ENCODE results near the gene LARP1. TPM values are rescaled to one million over a fixed set of nuclear protein-coding genes. Genes with fewer than 3 reads are reported as not detected.

The LARP1 gene
- polyA plus RNA-seq (2011; rRNA removed) (87.0 and 136 TPM in 2 replicates), polyA plus RNA-seq (2017; fragmentation: RNase III; extraction: RNeasy Plus Mini Kit Qiagen cat#74134 plus additional on column Dnase treatment) (104 to 117 TPM (median 112 TPM) in 3 replicates), polyA minus RNA-seq (2011; rRNA and poly(A)+ RNA removed) (148 and 168 TPM in 2 replicates)
- polyA plus RNA-seq (2012; cell fraction: cytosol; rRNA removed), result 86.6 and 101 TPM in 2 replicates
- polyA plus RNA-seq (2012; cell fraction: nucleus; rRNA removed), result 131 and 145 TPM in 2 replicates

DNA sequence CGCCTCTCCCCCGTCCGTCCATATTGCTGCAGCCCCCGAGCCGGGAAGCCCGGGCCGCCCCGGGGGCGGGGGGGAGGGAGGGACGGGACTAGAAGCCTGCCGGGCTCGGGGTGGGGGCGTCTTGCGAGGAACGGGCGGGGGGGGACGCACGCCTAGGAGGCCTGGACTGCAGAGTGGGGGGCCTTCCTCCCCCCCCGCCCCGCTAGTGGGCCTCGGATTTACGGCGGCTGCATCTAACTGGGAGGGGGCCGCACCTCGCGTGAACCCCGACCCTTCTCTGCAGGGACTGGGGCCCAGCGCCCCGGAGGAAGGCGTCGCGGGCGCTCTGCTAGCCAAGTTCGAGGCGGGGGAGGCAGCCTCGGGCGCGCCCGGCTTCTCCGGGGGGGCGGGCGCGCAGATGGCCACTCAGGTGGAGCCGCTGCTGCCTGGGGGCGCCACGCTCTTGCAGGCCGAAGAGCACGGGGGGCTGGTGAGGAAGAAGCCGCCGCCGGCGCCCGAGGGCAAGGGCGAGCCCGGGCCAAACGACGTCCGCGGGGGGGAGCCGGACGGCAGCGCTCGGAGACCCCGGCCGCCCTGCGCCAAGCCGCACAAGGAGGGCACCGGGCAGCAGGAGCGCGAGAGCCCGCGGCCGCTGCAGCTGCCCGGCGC, at the start of gene LARP1:
TSS of gene LARP1 (plus strand) at position 17 of the 648 bp plus-strand sequence. CDS start at position 398, 381 bp downstream.
- Histone ChIP-seq H3K9me3 (no peaks in the 10 kb centered on the region), H3K4me3 (peak within 1 kb of the TSS; percentile 94), H3K27ac (peak within 1 kb of the TSS; percentile 100), H3K4me1 (peaks cover 36% of the 10 kb centered on the region), H3K4me2 (peak within 1 kb of the TSS; percentile 94)
- ATAC-seq, result peak; percentile 15 to 23
- ChIA-PET POLR2A (no interaction called here), CTCF (no interaction called here)
- 0% methylated on average over 2 of the region's 75 CpGs for WGBS (ENCODE audit: missing lambda C conversion rate)
- DNase-seq (ENCODE audit: low read depth in 1 of 2, low spot score in 1 of 2), result peak in 1 of 2 experiments; percentile 43
- no peak for FAIRE-seq
- TF ChIP-seq, protein P1, sequence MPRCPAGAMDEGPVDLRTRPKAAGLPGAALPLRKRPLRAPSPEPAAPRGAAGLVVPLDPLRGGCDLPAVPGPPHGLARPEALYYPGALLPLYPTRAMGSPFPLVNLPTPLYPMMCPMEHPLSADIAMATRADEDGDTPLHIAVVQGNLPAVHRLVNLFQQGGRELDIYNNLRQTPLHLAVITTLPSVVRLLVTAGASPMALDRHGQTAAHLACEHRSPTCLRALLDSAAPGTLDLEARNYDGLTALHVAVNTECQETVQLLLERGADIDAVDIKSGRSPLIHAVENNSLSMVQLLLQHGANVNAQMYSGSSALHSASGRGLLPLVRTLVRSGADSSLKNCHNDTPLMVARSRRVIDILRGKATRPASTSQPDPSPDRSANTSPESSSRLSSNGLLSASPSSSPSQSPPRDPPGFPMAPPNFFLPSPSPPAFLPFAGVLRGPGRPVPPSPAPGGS (IDR thresholded peaks at IDR 0.05), result 0 out of 3 replicates have a peak, but pooled peaks have one; percentile 85
- TF ChIP-seq JUN (IDR thresholded peaks at IDR 0.05) (peak in 1 of 2 experiments; percentile 60; a peak in 2 of 5 replicates), EP300 (IDR thresholded peaks at IDR 0.05) (peak in 1 of 2 experiments; percentile 34; a peak in 1 of 5 replicates), HOXB5 (CRISPR knock-in tag; IDR thresholded peaks at IDR 0.05) (no peak), HDAC2 (IDR thresholded peaks at IDR 0.05) (no peak), GATA3 (IDR thresholded peaks at IDR 0.05; ENCODE audit: borderline replicate concordance) (peak; percentile 15; the same call in 1 of the 2 replicates), PHF8 (IDR thresholded peaks at IDR 0.05; ENCODE audit: borderline replicate concordance, low read depth) (0 out of 2 replicates have a peak, but pooled peaks have one; percentile 46), TFCP2L1 (CRISPR knock-in tag; IDR thresholded peaks at IDR 0.05) (0 out of 2 replicates have a peak, but pooled peaks have one; percentile 49)
- TF ChIP-seq, protein P2, sequence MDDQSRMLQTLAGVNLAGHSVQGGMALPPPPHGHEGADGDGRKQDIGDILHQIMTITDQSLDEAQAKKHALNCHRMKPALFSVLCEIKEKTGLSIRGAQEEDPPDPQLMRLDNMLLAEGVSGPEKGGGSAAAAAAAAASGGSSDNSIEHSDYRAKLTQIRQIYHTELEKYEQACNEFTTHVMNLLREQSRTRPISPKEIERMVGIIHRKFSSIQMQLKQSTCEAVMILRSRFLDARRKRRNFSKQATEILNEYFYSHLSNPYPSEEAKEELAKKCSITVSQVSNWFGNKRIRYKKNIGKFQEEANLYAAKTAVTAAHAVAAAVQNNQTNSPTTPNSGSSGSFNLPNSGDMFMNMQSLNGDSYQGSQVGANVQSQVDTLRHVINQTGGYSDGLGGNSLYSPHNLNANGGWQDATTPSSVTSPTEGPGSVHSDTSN (IDR thresholded peaks at IDR 0.05), result peak; percentile 52; the same call in 1 of the 2 replicates

DNA sequence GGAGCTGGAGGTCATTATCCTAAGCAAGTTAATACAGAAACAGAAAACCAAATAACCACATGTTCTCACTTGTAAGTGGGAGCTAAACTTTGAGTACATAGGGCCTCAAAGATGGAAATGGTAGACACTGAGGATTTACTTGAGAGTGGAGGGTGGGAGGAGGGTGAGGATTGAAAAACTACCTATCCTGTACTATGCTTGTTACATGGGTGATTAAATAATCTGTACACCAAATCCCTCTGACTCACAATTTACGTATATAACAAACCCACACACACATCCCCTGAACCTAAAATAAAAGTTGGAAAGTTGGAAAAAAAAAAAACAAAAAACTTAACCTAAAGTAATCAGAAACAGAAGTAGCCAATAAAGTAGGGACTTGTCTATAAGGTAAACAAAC, 48.8 kb upstream of the LARP1 start:
- no peak overlapping the region for H3K4me2 ChIP-seq
- H3K4me1 ChIP-seq, result peaks cover 2% of the 10 kb centered on the region; the same call in 1 of the 3 replicates
- ATAC-seq (no peak), DNase-seq (ENCODE audit: low read depth in 1 of 2, low spot score in 1 of 2) (no peak), FAIRE-seq (no peak)
- POLR2A ChIA-PET, result no interaction called here
- TF ChIP-seq CHD2 (IDR thresholded peaks at IDR 0.05; ENCODE audit: low read length, partially characterized antibody), result no peak
- TF ChIP-seq, protein P3, sequence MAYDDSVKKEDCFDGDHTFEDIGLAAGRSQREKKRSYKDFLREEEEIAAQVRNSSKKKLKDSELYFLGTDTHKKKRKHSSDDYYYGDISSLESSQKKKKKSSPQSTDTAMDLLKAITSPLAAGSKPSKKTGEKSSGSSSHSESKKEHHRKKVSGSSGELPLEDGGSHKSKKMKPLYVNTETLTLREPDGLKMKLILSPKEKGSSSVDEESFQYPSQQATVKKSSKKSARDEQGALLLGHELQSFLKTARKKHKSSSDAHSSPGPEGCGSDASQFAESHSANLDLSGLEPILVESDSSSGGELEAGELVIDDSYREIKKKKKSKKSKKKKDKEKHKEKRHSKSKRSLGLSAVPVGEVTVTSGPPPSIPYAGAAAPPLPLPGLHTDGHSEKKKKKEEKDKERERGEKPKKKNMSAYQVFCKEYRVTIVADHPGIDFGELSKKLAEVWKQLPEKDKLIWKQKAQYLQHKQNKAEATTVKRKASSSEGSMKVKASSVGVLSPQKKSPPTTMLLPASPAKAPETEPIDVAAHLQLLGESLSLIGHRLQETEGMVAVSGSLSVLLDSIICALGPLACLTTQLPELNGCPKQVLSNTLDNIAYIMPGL (CRISPR knock-in tag; IDR thresholded peaks at IDR 0.05; ENCODE audit: borderline replicate concordance), result no peak
- TF ChIP-seq MAFK (IDR thresholded peaks at IDR 0.05; ENCODE audit: partially characterized antibody), result no peak
- no peak for TF ChIP-seq NPAS2 (CRISPR knock-in tag; IDR thresholded peaks at IDR 0.05; ENCODE audit: borderline replicate concordance)
- H3K4me3 ChIP-seq, result no peak overlapping the region
- CTCF ChIA-PET, result no interaction called here
- WGBS (ENCODE audit: missing lambda C conversion rate), result 90% methylated on average over 1 of the region's 1 CpG
- no peaks in the 10 kb centered on the region for H3K9me3 ChIP-seq
- no peak overlapping the region for H3K27ac ChIP-seq

DNA sequence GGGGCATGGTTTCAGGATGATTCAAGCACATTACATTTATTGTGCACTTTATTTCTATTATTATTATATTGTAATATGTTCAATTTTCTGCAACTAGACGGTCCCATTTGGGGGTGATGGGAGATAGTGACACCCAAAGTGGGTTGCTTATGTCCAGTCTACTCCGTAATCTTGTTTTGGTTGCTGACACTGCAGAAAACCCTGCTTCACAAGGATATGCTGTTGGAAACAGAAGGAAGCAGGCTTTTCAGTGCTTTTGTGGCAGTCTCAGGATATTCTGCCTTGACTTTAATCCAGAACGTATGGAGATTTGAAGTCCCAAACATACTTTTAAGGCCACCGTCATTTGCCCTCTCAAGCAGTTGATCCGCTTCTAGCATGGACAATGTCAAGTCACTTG, 47.5 kb upstream of the LARP1 start:
- H3K4me1 ChIP-seq, result peaks cover 2% of the 10 kb centered on the region; the same call in 2 of the 3 replicates
- POLR2A ChIA-PET, result no interaction called here
- WGBS (ENCODE audit: missing lambda C conversion rate), result 93% methylated on average over 5 of the region's 5 CpGs
- H3K27ac ChIP-seq, result no peak overlapping the region
- no peak for DNase-seq (ENCODE audit: low read depth in 1 of 2, low spot score in 1 of 2)
- no peak overlapping the region for H3K4me2 ChIP-seq
- H3K4me3 ChIP-seq, result no peak overlapping the region
- no peak for FAIRE-seq
- ATAC-seq, result no peak
- TF ChIP-seq MAFK (IDR thresholded peaks at IDR 0.05; ENCODE audit: partially characterized antibody) (peak; percentile 57), SMC3 (IDR thresholded peaks at IDR 0.05) (no peak)
- CTCF ChIA-PET, result interaction anchor here (0.5 kb wide), 1 partner anchor 9 kb away, joined by 3 read pairs; no protein-coding TSS in a partner anchor
- no peaks in the 10 kb centered on the region for H3K9me3 ChIP-seq

Measured in A549 (cell line).